ENCODE data around the gene ASH1L.
"Not testable (repeated sequence)": the region's sequence is repeated elsewhere in the genome, so short reads cannot be mapped to it uniquely, and the experiment has no call there.

The ASH1L gene

DNA sequence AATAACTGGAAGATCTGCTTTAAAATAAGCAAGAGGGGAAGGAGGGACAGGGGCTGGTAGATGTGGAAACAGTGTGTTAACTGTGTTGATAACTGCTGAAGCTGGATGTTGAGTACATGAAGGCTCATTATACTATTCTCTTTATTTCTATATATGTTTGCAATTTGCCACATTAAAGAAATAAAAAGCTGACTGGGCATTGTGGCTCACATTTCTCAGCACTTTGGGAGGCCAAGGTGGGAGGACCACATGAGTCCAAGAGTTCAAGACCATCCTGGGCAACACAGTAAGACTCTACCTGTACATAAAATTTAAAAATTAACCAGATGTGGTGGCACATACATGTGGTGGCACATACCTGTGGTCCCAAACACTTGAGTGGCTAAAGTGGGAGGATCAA, 6.7 kb downstream of the ASH1L start:
- DNase-seq (ENCODE audit: low read depth in 3 of 3) = no peak

GRCh38 chr1:155553349-155553748, 9.3 kb downstream of the ASH1L start:
- no peak for DNase-seq (ENCODE audit: low read depth in 3 of 3)

DNA sequence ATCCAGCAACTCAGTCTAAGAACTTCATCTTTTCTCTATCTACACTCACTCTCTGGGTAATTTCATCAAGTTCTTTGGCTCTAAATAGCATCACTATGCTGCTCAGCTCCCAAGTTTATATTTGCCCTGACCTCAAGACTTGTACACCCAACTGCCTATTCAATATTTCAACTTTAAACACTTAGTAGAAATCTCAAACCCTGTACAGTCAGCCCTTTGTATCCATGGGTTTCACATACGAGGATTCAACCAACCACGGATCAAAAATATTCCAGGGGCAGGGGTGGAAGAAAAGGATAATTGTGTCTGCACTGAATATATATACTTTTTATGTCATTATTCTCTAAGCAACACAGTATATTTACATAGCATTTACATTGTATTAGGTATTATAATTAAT, 13.9 kb downstream of the ASH1L start:
- no peak for DNase-seq (ENCODE audit: low read depth in 3 of 3)

DNA sequence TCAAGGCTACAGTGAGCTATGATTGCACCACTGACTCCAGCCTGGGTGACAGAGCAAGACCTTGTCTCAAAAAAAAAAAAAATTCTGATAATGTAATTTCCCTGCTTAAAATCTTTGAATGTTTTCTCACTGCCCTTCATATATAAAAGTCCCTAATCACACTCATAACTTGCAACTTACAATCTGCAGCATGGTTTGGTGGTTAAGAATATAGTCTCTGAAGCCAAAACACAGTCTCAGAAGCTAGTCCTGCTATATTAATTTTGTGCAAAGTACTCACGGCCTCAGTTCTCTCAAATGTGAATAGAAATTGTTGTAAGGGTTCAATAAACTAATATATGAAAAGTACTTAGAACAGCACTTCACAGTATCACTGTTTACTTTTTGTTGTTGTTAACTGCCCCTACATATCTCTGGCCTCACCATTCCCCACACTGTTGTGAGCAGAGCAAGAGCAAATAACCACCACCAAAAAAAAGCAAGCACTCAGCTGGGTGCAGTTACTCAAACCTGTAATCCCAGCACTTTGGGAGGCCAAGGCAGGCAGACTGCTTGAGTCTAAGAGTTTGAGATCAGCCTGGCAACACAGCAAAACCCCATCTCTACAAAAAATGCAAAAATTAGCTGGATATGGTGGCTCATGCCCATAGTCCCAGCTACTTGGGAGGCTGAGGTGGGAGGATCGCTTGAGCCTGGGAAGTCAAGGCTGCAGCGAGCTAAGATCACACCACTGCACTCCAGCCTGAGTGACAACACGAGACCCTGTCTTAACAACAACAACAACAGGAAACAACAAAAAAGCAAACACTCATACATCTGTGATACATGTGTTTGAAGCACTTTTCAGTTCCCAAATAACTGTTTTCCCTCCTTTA, 22.4 kb downstream of the ASH1L start:
- no peak for DNase-seq (ENCODE audit: low read depth in 3 of 3)

DNA sequence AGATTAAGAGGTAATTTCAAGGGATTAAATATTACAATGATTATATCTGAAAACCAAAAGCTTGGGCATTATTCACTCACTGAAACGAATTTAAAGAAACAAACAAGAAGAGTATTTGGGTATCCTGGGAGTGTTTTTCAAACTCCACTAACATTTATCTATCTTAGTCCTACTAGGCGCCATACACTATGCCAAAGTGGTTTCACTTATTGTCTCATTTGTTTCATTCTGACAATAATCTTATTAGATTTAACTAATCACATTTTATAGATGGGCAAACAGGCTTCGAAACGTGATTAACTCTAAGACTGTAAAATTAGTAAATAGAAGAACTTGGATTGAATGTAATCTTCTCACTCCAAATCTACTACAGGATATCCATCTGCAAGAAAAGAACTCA, 25.4 kb downstream of the ASH1L start:
- DNase-seq (ENCODE audit: low read depth in 3 of 3) = no peak

DNA sequence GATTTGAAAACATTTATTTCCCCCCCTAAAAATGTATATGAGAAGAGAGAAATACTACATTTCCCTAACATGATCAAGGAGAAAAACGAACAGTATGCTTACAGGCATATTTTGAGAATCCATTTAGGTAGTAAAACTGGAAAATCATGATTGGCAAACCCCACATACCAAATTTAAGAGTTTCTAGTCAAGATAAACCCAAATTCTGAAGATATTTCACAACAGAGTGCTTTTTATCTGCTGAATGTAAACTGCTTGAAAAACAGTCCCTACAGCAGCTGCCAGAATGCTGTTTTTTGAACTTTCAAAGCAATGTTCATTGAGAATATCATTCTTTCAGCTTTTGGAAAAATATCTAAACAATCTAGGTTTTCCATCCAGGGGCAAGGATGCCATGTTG, 31.0 kb downstream of the ASH1L start:
- DNase-seq (ENCODE audit: low read depth in 3 of 3) = no peak

DNA sequence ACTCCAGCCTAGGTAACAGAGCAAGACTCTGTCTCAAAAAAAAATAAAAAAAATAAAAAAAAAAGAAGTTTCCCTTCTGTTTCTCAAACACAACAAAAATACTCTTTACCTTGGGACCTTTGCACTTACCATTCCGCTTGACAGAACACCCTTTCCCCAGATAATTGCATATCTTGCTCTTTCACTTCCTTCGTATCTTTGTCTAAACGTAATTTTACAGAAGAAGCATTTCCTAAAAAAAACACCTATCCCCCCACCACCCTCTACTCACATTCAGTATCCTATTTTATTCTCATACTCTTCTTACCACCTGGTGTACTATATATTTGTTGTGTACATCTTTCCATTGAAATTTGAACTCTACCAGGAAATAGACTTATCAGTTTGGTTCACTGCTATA, 32.7 kb downstream of the ASH1L start:
- DNase-seq (ENCODE audit: low read depth in 3 of 3) = no peak

DNA sequence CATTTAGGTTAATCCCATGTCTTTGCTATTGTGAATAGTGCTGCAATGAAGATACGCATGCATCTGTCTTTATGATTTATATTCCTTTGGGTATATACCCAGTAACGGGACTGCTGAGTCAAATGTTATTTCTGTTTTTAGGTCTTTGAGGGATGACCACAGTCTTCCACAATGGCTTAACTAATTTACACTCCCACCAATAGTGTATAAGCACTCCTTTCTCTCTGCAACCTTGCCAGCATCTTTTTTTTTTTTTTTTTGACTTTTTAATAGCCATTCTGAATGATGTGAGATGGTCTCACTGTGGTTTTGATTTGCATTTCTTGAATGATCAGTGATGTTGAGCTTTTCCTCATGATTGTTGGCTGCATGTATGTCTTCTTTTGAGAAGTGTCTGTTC, 33.5 kb downstream of the ASH1L start:
- no peak for DNase-seq (ENCODE audit: low read depth in 3 of 3)

- no peak for DNase-seq (ENCODE audit: low read depth in 3 of 3)
These were observed 34.9 kb downstream of the ASH1L start for GRCh38 chr1:155527677-155528076.

- no peak for DNase-seq (ENCODE audit: low read depth in 3 of 3)
These were observed 36.2 kb downstream of the ASH1L start for GRCh38 chr1:155526356-155526755.

DNA sequence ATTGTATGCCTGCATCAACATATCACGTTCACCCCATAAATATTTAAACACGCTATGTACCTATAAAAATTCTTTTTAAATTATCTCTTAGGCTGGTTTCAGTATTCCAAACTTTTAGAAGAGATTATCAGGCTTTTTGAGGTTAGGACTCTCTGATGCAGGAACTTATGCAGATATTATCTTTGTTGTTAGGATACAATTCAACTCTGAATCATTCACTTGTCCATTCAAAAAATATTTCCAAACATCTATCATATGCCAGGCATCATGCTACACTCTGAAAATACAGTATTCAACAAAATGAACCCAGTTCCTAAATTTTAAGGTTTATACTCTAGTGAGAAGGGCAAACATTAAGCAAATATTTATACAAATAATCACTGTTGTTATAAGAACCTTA, 40.5 kb downstream of the ASH1L start:
- DNase-seq (ENCODE audit: low read depth in 3 of 3) = no peak

DNA sequence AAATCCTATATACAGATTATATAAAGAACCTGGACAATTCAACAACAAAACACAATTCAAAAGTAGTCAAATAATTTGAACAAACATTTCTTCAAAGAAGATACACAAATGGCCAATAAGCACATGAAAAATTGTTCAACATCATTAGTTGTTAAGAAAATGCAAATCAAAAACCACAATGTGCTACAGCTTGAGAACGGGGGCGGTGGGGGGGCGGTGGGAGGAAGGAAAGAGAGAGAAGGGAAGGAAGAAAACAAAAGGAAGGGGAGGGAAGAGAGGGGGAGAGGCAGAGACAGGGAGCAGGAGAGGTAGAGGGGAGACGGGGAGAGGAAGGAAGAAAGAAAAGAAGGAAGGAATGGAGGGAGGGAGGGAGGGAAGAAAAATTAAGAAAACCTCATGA, 44.1 kb downstream of the ASH1L start:
- no peak for DNase-seq (ENCODE audit: low read depth in 3 of 3)

GRCh38 chr1:155514582-155515187, 47.9 kb downstream of the ASH1L start:
- no peak for DNase-seq (ENCODE audit: low read depth in 3 of 3)

GRCh38 chr1:155513300-155513916, 49.2 kb downstream of the ASH1L start:
- no peak for DNase-seq (ENCODE audit: low read depth in 3 of 3)

- DNase-seq (ENCODE audit: low read depth in 3 of 3) = not testable (repeated sequence)
These were observed 51.2 kb downstream of the ASH1L start for GRCh38 chr1:155511385-155511784.

DNA sequence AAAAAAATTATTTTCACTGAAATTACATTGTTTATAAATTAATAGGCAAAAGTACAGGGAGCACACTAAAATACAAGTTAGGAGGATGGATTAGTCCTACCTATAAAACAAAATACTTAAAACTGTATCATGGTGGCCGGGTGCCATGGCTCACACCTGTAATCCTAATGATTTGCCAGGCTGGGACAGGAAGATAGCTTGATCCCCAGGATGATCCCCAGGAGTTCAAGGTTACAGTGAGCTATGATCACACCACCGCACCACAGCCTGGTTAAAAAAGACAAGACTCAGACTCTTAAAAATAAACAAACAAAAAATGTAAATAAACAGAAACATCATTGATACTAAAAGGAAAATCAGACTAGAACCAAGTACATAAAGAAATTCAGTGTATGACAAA, 53.5 kb downstream of the ASH1L start:
- no peak for DNase-seq (ENCODE audit: low read depth in 3 of 3)

DNA sequence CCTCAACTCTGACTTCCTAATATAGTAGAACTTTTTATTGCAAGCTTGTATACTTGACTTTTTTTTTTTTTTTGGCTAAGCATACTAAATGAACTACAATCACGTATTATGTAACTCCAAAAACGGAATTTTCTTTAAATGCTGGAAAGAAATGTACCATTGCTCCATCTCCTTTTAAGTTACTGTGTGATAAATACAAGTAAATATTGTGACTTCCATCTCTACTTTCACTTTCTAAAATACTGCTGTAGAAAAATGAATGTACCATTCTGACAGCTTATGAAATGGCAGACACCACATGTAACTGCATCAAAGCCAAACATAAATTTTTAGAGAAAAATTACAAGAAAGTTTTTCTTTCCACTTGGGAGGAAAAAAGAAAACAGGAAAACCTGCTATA, 54.7 kb downstream of the ASH1L start:
- no peak for DNase-seq (ENCODE audit: low read depth in 3 of 3)

GRCh38 chr1:155505963-155506362, 56.6 kb downstream of the ASH1L start:
- DNase-seq (ENCODE audit: low read depth in 3 of 3) = not testable (repeated sequence)

GRCh38 chr1:155504207-155504606, 58.4 kb downstream of the ASH1L start:
- no peak for DNase-seq (ENCODE audit: low read depth in 3 of 3)

GRCh38 chr1:155499953-155500639, 62.5 kb downstream of the ASH1L start:
- DNase-seq (ENCODE audit: low read depth in 3 of 3) = no peak

GRCh38 chr1:155499263-155499662, 63.3 kb downstream of the ASH1L start:
- no peak for DNase-seq (ENCODE audit: low read depth in 3 of 3)

DNA sequence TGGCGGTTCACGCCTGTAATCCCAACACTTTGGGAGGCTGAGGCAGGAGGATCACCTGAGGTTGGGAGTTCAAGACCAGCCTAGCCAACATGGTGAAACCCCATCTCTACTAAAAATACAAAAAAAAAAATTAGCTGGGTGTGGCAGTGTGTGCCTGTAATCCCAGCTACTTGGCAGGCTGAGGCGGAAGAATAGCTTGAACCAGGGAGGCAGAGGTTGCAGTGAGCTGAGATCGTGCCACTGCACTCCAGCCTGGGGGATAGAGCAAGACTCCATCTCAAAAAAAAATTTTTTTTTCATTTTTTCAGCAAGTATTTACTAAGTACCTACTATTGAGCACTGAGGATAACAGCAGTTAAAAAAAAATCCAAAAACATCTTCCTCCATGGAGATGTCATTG, 69.0 kb downstream of the ASH1L start:
- DNase-seq (ENCODE audit: low read depth in 3 of 3) = not testable (repeated sequence)

Measured in stimulated activated CD4-positive, alpha-beta T cell treated with anti-CD3 and anti-CD28 coated beads, TNF-alpha, amount 100 ng/mL, for 4 hours (primary cell).